SJCRH30 (cell line): ENCODE data around the gene PFN1. TPM values are rescaled to one million over a fixed set of nuclear protein-coding genes. Genes with fewer than 3 reads are reported as not detected.

Experiments used
- total RNA-seq: library from RNA; depleted of rRNA; stranded (reverse); fragments of >200 nt; shearing (Covaris generic); gene quantifications from 2 replicates; pipeline ENCODE4 v1.2.3, GENCODE V29; 2014; rRNA removed

The PFN1 gene
- total RNA-seq, 1 experiment from 2014 or later: 1,061 TPM

Other genes starting within 250 kb of the PFN1 start
- gene PELP1, start 244.4 kb downstream of the PFN1 start, total RNA-seq: 23.6 and 27.2 TPM in 2 replicates
- 23.3 and 23.9 TPM in 2 replicates for gene ARRB2, start 237.9 kb downstream of the PFN1 start, total RNA-seq
- 5.5 and 5.6 TPM in 2 replicates for gene MED11, start 217.1 kb downstream of the PFN1 start, total RNA-seq
- gene ZMYND15, start 208.7 kb downstream of the PFN1 start, total RNA-seq: not detected in 2 replicates
- not detected in 2 replicates for gene CXCL16, start 208.6 kb downstream of the PFN1 start, total RNA-seq
- gene TM4SF5, start 176.6 kb downstream of the PFN1 start, total RNA-seq: not detected in 2 replicates
- 4.3 and 8.3 TPM in 2 replicates for gene VMO1, start 162.2 kb downstream of the PFN1 start, total RNA-seq
- gene GLTPD2, start 159.6 kb downstream of the PFN1 start, total RNA-seq: not detected in 2 replicates
- gene PSMB6, start 152.4 kb downstream of the PFN1 start, total RNA-seq: 120 and 135 TPM in 2 replicates
- gene PLD2, start 141.4 kb downstream of the PFN1 start, total RNA-seq: 11.7 and 14.8 TPM in 2 replicates
- gene MINK1, start 115.2 kb downstream of the PFN1 start, total RNA-seq: 12.2 and 12.4 TPM in 2 replicates
- 0.16 and 0.20 TPM in 2 replicates for gene C17orf107, start 49.0 kb downstream of the PFN1 start, total RNA-seq
- gene CHRNE, start 45.4 kb downstream of the PFN1 start, total RNA-seq: 0.10 and 0.20 TPM in 2 replicates
- gene GP1BA, start 16.3 kb downstream of the PFN1 start, total RNA-seq: not detected in 2 replicates
- gene SLC25A11, start 8.5 kb downstream of the PFN1 start, total RNA-seq: 43.9 and 45.3 TPM in 2 replicates
- 35.7 and 38.7 TPM in 2 replicates for gene RNF167, start 8.3 kb downstream of the PFN1 start, total RNA-seq
- gene ENO3, start 2.6 kb upstream of the PFN1 start, total RNA-seq: 124 and 129 TPM in 2 replicates
- 36.8 and 39.1 TPM in 2 replicates for gene SPAG7, start 19.3 kb upstream of the PFN1 start, total RNA-seq
- 3.7 and 3.9 TPM in 2 replicates for gene CAMTA2, start 39.1 kb upstream of the PFN1 start, total RNA-seq
- not detected in 2 replicates for gene INCA1, start 49.0 kb upstream of the PFN1 start, total RNA-seq
- gene KIF1C, start 49.4 kb upstream of the PFN1 start, total RNA-seq: 24.2 and 32.7 TPM in 2 replicates
- not detected in 2 replicates for gene SLC52A1, start 86.9 kb upstream of the PFN1 start, total RNA-seq
- 1.7 and 1.8 TPM in 2 replicates for gene ZFP3, start 129.9 kb upstream of the PFN1 start, total RNA-seq
- gene ZNF232, start 163.3 kb upstream of the PFN1 start, total RNA-seq: 5.4 and 6.8 TPM in 2 replicates
- gene USP6, start 167.5 kb upstream of the PFN1 start, total RNA-seq: not detected in 2 replicates
- gene ZNF594, start 243.3 kb upstream of the PFN1 start, total RNA-seq: 10.6 and 12.8 TPM in 2 replicates